Epithelial cell of proximal tubule (primary cell): ENCODE measurements around the gene C1QC. TPM values are rescaled to one million over a fixed set of nuclear protein-coding genes. Genes with fewer than 3 reads are reported as not detected.

Source experiments
- DNase-seq: peaks from one replicate; pipeline ENCODE4 v3.0.0-alpha.2; 2011; ENCODE audit warnings: low read depth
- H3K4me3 ChIP-seq: 2 replicates; pipeline ENCODE4 v1.5.1; 2011; ENCODE audit warnings: low read depth, mild to moderate bottlenecking, low read length
- CTCF ChIP-seq: conservative IDR thresholded peaks from 2 replicates; pipeline ENCODE4 v1.5.1; 2012; ENCODE audit warnings: low read depth, mild to moderate bottlenecking, low read length
- total RNA-seq: library from RNA; depleted of rRNA; stranded (reverse); fragments of >200 nt; gene quantifications from 2 replicates; pipeline ENCODE4 v1.2.3, GENCODE V29; 2015

C1QC gene
- total RNA-seq, 1 donor from 2014 or later, result not detected

- no peak overlapping the region for H3K4me3 ChIP-seq
- no peak for TF ChIP-seq CTCF
- no peak for DNase-seq
Measured at GRCh38 chr1:22600071-22600816, 43.2 kb upstream of the C1QC start.

GRCh38 chr1:22600817-22601605, 42.4 kb upstream of the C1QC start:
- DNase-seq, result no peak
- TF ChIP-seq CTCF, result no peak

GRCh38 chr1:22601610-22602009, 41.8 kb upstream of the C1QC start:
- no peak for DNase-seq
- TF ChIP-seq CTCF, result no peak
- no peak overlapping the region for H3K4me3 ChIP-seq

More at GRCh38 chr1:22600817-22601605, 42.4 kb upstream of the C1QC start:
- H3K4me3 ChIP-seq, result no peak overlapping the region

- DNase-seq, result no peak
- H3K4me3 ChIP-seq, result no peak overlapping the region
- TF ChIP-seq CTCF, result no peak
Measured at GRCh38 chr1:22602060-22602740, 41.2 kb upstream of the C1QC start.

- no peak for TF ChIP-seq CTCF
- no peak overlapping the region for H3K4me3 ChIP-seq
- peak; percentile 1 for DNase-seq
Measured at GRCh38 chr1:22606161-22606560, 37.3 kb upstream of the C1QC start.

GRCh38 chr1:22607154-22607553, 36.3 kb upstream of the C1QC start:
- TF ChIP-seq CTCF, result no peak
- no peak overlapping the region for H3K4me3 ChIP-seq

More at GRCh38 chr1:22607154-22607553, 36.3 kb upstream of the C1QC start:
- no peak for DNase-seq
